IMR-90 (cell line): Measurements from ENCODE around the gene PLCH1. TPM values are rescaled to one million over a fixed set of nuclear protein-coding genes. Genes with fewer than 3 reads are reported as not detected.

Source experiments
- ATAC-seq: fragments of 200-7000 bp; cut with Tn5 transposase; 2 replicates; pipeline ENCODE4 v1.9.1; 2020; ENCODE audit warnings: low read depth, mild to moderate bottlenecking, moderate library complexity
- BruUV-seq: library from RNA; stranded (reverse); fragments of 400-500 nt; replicated peaks from 2 replicates; lab custom pipeline; 2021; lab: Mats Ljungman, UMichigan
- CTCF ChIA-PET: fragments of 300-600 bp; formaldehyde crosslinking; extraction: SDS; loops from one replicate; lab custom pipeline; 2021; ENCODE audit warnings: antibody characterized with exemption; lab: Yijun Ruan, JAX
- POLR2A ChIA-PET: fragments of 300-600 bp; sonication (Branson Sonifier 250); formaldehyde crosslinking; loops from one replicate; lab custom pipeline; 2022; ENCODE audit warnings: antibody characterized with exemption; ENCODE audit not compliant: unreplicated experiment; lab: Charles Lee
- DNase-seq: peaks from one replicate; pipeline ENCODE4 v3.0.0; 2013
- H2AFZ ChIP-seq: replicated peaks from 2 replicates; pipeline ENCODE3; 2013; ENCODE audit warnings: low read length, mild to moderate bottlenecking; ENCODE audit not compliant: poor library complexity
- H2AK5ac ChIP-seq: 2 replicates; pipeline ENCODE4 v1.6.1; 2013; ENCODE audit warnings: low read depth, low read length, inconsistent platforms
- H2AK9ac ChIP-seq: replicated peaks from 2 replicates; pipeline ENCODE3; 2013; ENCODE audit warnings: mild to moderate bottlenecking, low read depth, low read length, moderate library complexity; ENCODE audit not compliant: poor library complexity
- H2BK120ac ChIP-seq: 2 replicates; pipeline ENCODE4 v1.6.1; 2013; ENCODE audit warnings: low read depth, low read length, inconsistent platforms
- H2BK15ac ChIP-seq: 3 replicates; pipeline ENCODE4 v1.6.1; 2013; ENCODE audit warnings: low read depth, low read length, inconsistent platforms
- H2BK20ac ChIP-seq: 2 replicates; pipeline ENCODE4 v1.6.1; 2013; ENCODE audit warnings: low read depth, mild to moderate bottlenecking, inconsistent platforms, low read length, moderate library complexity
- H2BK5ac ChIP-seq: 2 replicates; pipeline ENCODE4 v1.6.1; 2013; ENCODE audit warnings: mild to moderate bottlenecking, low read depth, low read length, inconsistent platforms; ENCODE audit not compliant: poor library complexity, severe bottlenecking
- H3K14ac ChIP-seq: replicated peaks from 2 replicates; pipeline ENCODE4 v1.6.1; 2013; ENCODE audit warnings: low read depth, low read length, inconsistent platforms
- H3K18ac ChIP-seq: 2 replicates; pipeline ENCODE4 v1.6.1; 2013; ENCODE audit warnings: low read depth, low read length, control low read depth
- H3K23ac ChIP-seq: 2 replicates; pipeline ENCODE4 v1.6.1; 2013; ENCODE audit warnings: low read depth, low read length, inconsistent platforms
- H3K27ac ChIP-seq: 2 replicates; pipeline ENCODE4 v1.5.1; 2013; ENCODE audit warnings: mild to moderate bottlenecking, control low read depth, low read length; ENCODE audit not compliant: insufficient read depth
- H3K27me3 ChIP-seq: 2 replicates; pipeline ENCODE4 v1.6.1; 2013; ENCODE audit warnings: low read length; ENCODE audit not compliant: control insufficient read depth, insufficient read depth
- H3K36me3 ChIP-seq: 2 replicates; pipeline ENCODE4 v1.6.1; 2013; ENCODE audit warnings: low read length, mixed read lengths; ENCODE audit not compliant: control insufficient read depth, insufficient read depth
- H3K4ac ChIP-seq: 2 replicates; pipeline ENCODE4 v1.6.1; 2013; ENCODE audit warnings: low read depth, low read length, inconsistent platforms
- H3K4me1 ChIP-seq: 2 replicates; pipeline ENCODE4 v1.6.1; 2013; ENCODE audit warnings: low read length, mixed read lengths; ENCODE audit not compliant: control insufficient read depth, insufficient read depth
- H3K4me2 ChIP-seq: 2 replicates; pipeline ENCODE4 v1.6.1; 2013; ENCODE audit warnings: low read depth, mild to moderate bottlenecking, control low read depth, low read length, moderate library complexity
- H3K4me3 ChIP-seq: 2 replicates; pipeline ENCODE4 v1.5.1; 2013; ENCODE audit warnings: low read depth, mild to moderate bottlenecking, control low read depth, low read length, moderate library complexity; ENCODE audit not compliant: insufficient read depth
- H3K56ac ChIP-seq: 2 replicates; pipeline ENCODE4 v1.6.1; 2013; ENCODE audit warnings: low read length, inconsistent platforms; ENCODE audit not compliant: insufficient read depth; ENCODE audit errors: extremely low read depth
- H3K79me1 ChIP-seq, 2 experiments: 2 replicates each; pipeline ENCODE4 v1.6.1; 2013; ENCODE audit warnings: low read length in 2 of 2, inconsistent platforms in 1 of 2, low read depth in 1 of 2
- H3K9ac ChIP-seq: 2 replicates; pipeline ENCODE4 v1.6.1; 2013; ENCODE audit warnings: low read depth, low read length, control low read depth
- H3K9me1 ChIP-seq: 2 replicates; pipeline ENCODE4 v1.6.1; 2013; ENCODE audit warnings: low read length, inconsistent platforms; ENCODE audit not compliant: insufficient read depth
- H3K9me3 ChIP-seq: 2 replicates; pipeline ENCODE4 v1.6.1; 2013; ENCODE audit warnings: low read length; ENCODE audit not compliant: control insufficient read depth, insufficient read depth
- H4K20me1 ChIP-seq: 2 replicates; pipeline ENCODE4 v1.6.1; 2013; ENCODE audit warnings: low read length, inconsistent platforms; ENCODE audit not compliant: insufficient read depth
- H4K5ac ChIP-seq: 2 replicates; pipeline ENCODE4 v1.6.1; 2013; ENCODE audit warnings: mild to moderate bottlenecking, low read depth, low read length, control low read depth
- H4K8ac ChIP-seq, 2 experiments: 2 replicates each; pipeline ENCODE4 v1.6.1; 2013; ENCODE audit warnings: low read depth in 2 of 2, low read length in 2 of 2, control low read depth in 1 of 2, inconsistent platforms in 1 of 2
- H4K91ac ChIP-seq: 2 replicates; pipeline ENCODE4 v1.6.1; 2013; ENCODE audit warnings: low read depth, low read length, inconsistent platforms; ENCODE audit not compliant: insufficient read depth
- BHLHE40 ChIP-seq: fragments of 150-350 bp; IDR thresholded peaks from 2 replicates; pipeline ENCODE4 v1.6.1; 2016; ENCODE audit warnings: mild to moderate bottlenecking, low read depth, low read length
- CEBPB ChIP-seq: IDR thresholded peaks from 2 replicates; pipeline ENCODE4 v1.6.1; 2012; ENCODE audit warnings: low read depth, low read length, improper control_type of control experiment
- CHD1 ChIP-seq: IDR thresholded peaks from 2 replicates; pipeline ENCODE4 v1.6.1; 2012; ENCODE audit warnings: low read depth, low read length, improper control_type of control experiment
- FOS ChIP-seq: fragments of 150-350 bp; IDR thresholded peaks from 2 replicates; pipeline ENCODE4 v1.6.1; 2016; ENCODE audit warnings: low read depth, low read length
- MAFK ChIP-seq: IDR thresholded peaks from 2 replicates; pipeline ENCODE4 v1.6.1; 2012; ENCODE audit warnings: low read depth, low read length, improper control_type of control experiment
- MAZ ChIP-seq: IDR thresholded peaks from 2 replicates; pipeline ENCODE4 v1.6.1; 2012; ENCODE audit warnings: low read depth, mild to moderate bottlenecking, low read length, improper control_type of control experiment, moderate library complexity, borderline replicate concordance
- MXI1 ChIP-seq: IDR thresholded peaks from 2 replicates; pipeline ENCODE4 v1.6.1; 2012; ENCODE audit warnings: low read depth, mild to moderate bottlenecking, low read length, moderate library complexity, borderline replicate concordance
- NFE2L2 ChIP-seq: fragments of 150-350 bp; IDR thresholded peaks from 2 replicates; pipeline ENCODE4 v1.6.1; 2016; ENCODE audit warnings: low read depth, mild to moderate bottlenecking, low read length
- POLR2A ChIP-seq: IDR thresholded peaks from 2 replicates; pipeline ENCODE4 v1.6.1; 2012; ENCODE audit warnings: mild to moderate bottlenecking, low read depth, low read length
- RAD21 ChIP-seq: IDR thresholded peaks from 2 replicates; pipeline ENCODE4 v1.6.1; 2012; ENCODE audit warnings: low read length, improper control_type of control experiment
- RCOR1 ChIP-seq: IDR thresholded peaks from 2 replicates; pipeline ENCODE4 v1.6.1; 2012; ENCODE audit warnings: mild to moderate bottlenecking, low read length, improper control_type of control experiment; ENCODE audit not compliant: insufficient replicate concordance
- RFX5 ChIP-seq: IDR thresholded peaks from 2 replicates; pipeline ENCODE4 v1.8.0; 2012; ENCODE audit warnings: low read depth, mild to moderate bottlenecking, low read length, moderate library complexity
- SMC3 ChIP-seq: fragments of 150-350 bp; IDR thresholded peaks from 2 replicates; pipeline ENCODE4 v1.6.1; 2016; ENCODE audit warnings: low read depth, mild to moderate bottlenecking, antibody characterized with exemption, low read length, moderate library complexity
- USF2 ChIP-seq: fragments of 150-350 bp; IDR thresholded peaks from 2 replicates; pipeline ENCODE4 v1.6.1; 2017; ENCODE audit warnings: mild to moderate bottlenecking, antibody characterized with exemption, low read length, low read depth
- WGBS, 2 experiments: methylation state at CpG; one replicate each; pipeline versions ENCODE4 v1.1.5 to v1.1.7; 2013; ENCODE audit warnings: missing lambda C conversion rate in 2 of 2; ENCODE audit not compliant: insufficient read length in 1 of 2; ENCODE audit errors: extremely low coverage in 2 of 2; 5-methylcytosine and 5-hydroxymethylcytosine counted together
- dilution Hi-C: fragments of 300-500 bp; cut with HindIII; formaldehyde crosslinking; loops from one replicate; pipeline ENCODE4 v1.14.3; 2018; ENCODE audit warnings: low sequenced_read_pairs; ENCODE audit not compliant: unreplicated experiment
- in situ Hi-C: fragments of 300-500 bp; cut with MboI; formaldehyde crosslinking; loops from 3 replicates; pipeline ENCODE4 v1.14.3; 2019; ENCODE audit warnings: low sequenced_read_pairs, inconsistent platforms, mixed read lengths
- intact Hi-C: fragments of 100-400 bp; cut with micrococcal nuclease; formaldehyde crosslinking; loops from 2 replicates; pipeline ENCODE4 v1.10.0; 2022
- polyA plus RNA-seq, 3 experiments: library from polyadenylated mRNA; depleted of rRNA; stranded (reverse); fragments of >200 nt; gene quantifications; 2 replicates each; pipeline ENCODE4 v1.2.3, GENCODE V29; 2012; ENCODE audit warnings: low replicate concordance in 1 of 3
- total RNA-seq: library from RNA; depleted of rRNA; stranded (reverse); fragments of >200 nt; gene quantifications from 2 replicates; pipeline ENCODE4 v1.2.3, GENCODE V29; 2012
- TF ChIP-seq, protein P1 (sequence below): fragments of 150-350 bp; IDR thresholded peaks from 2 replicates; pipeline ENCODE4 v1.6.1; 2016; ENCODE audit warnings: low read depth, mild to moderate bottlenecking, low read length, moderate library complexity, borderline replicate concordance
- TF ChIP-seq, protein P2 (sequence below): conservative IDR thresholded peaks from 2 replicates; pipeline ENCODE4 v1.5.1; 2012; ENCODE audit warnings: mild to moderate bottlenecking, low read depth, low read length, improper control_type of control experiment

Gene PLCH1
- total and polyA plus RNA-seq, 2 of the 4 experiments (the other 2 are of a cell fraction) = not detected

- TF ChIP-seq CHD1 = no peak
- no peak for TF ChIP-seq POLR2A
- no peak for TF ChIP-seq SMC3
- no peak for TF ChIP-seq MAZ
- no peak for TF ChIP-seq MAFK
- no peak for TF ChIP-seq BHLHE40
- TF ChIP-seq, protein P1, sequence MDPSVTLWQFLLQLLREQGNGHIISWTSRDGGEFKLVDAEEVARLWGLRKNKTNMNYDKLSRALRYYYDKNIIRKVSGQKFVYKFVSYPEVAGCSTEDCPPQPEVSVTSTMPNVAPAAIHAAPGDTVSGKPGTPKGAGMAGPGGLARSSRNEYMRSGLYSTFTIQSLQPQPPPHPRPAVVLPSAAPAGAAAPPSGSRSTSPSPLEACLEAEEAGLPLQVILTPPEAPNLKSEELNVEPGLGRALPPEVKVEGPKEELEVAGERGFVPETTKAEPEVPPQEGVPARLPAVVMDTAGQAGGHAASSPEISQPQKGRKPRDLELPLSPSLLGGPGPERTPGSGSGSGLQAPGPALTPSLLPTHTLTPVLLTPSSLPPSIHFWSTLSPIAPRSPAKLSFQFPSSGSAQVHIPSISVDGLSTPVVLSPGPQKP = no peak
- TF ChIP-seq FOS = no peak
- TF ChIP-seq RAD21 = no peak
- no peak for TF ChIP-seq RFX5
- no peak for TF ChIP-seq RCOR1
- TF ChIP-seq CEBPB = no peak
- no peak for TF ChIP-seq USF2
- no peak for TF ChIP-seq NFE2L2
- no peak for TF ChIP-seq MXI1
- TF ChIP-seq, protein P2, sequence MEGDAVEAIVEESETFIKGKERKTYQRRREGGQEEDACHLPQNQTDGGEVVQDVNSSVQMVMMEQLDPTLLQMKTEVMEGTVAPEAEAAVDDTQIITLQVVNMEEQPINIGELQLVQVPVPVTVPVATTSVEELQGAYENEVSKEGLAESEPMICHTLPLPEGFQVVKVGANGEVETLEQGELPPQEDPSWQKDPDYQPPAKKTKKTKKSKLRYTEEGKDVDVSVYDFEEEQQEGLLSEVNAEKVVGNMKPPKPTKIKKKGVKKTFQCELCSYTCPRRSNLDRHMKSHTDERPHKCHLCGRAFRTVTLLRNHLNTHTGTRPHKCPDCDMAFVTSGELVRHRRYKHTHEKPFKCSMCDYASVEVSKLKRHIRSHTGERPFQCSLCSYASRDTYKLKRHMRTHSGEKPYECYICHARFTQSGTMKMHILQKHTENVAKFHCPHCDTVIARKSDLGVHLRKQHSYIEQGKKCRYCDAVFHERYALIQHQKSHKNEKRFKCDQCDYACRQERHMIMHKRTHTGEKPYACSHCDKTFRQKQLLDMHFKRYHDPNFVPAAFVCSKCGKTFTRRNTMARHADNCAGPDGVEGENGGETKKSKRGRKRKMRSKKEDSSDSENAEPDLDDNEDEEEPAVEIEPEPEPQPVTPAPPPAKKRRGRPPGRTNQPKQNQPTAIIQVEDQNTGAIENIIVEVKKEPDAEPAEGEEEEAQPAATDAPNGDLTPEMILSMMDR = no peak
- Histone ChIP-seq H2BK20ac (no peak overlapping the region), H3K4me2 (no peak overlapping the region), H3K27me3 (no peaks in the 10 kb centered on the region), H2AK9ac (no peak overlapping the region), H3K23ac (no peak overlapping the region), H3K14ac (no peak overlapping the region), H3K9ac (no peak overlapping the region), H3K27ac (no peak overlapping the region), H3K9me3 (no peaks in the 10 kb centered on the region), H2AK5ac (no peak overlapping the region), H2AFZ (no peak overlapping the region), H3K79me1 (no peaks in the 10 kb centered on the region), H3K4ac (no peak overlapping the region), H2BK15ac (no peak overlapping the region), H4K91ac (no peak overlapping the region), H3K4me3 (no peak overlapping the region), H3K4me1 (no peaks in the 10 kb centered on the region), H2BK5ac (no peak overlapping the region), H3K9me1 (no peaks in the 10 kb centered on the region), H2BK120ac (no peak overlapping the region), H3K36me3 (no peaks in the 10 kb centered on the region), H4K5ac (no peak overlapping the region), H3K18ac (no peak overlapping the region), H4K8ac (no peak overlapping the region), H3K56ac (no peak overlapping the region), H4K20me1 (no peaks in the 10 kb centered on the region)
- ATAC-seq (no peak), DNase-seq (no peak)
- ChIA-PET POLR2A (no interaction called here), CTCF (no interaction called here)
- WGBS, 2 experiments = no CpG with 5 or more reads among the region's 5 CpGs
- in situ Hi-C loops (loop anchor here (25.0 kb wide), 1 partner anchor 952 kb away; no protein-coding TSS in a partner anchor), intact Hi-C loops (no loop called here), dilution Hi-C loops (no loop called here)
- BruUV-seq = no TSS peak
These were observed 30.6 kb downstream of the PLCH1 start for GRCh38 chr3:155714295-155714718.
